GM23248 (cell line): ENCODE measurements around the gene PKIB.

Experiments
- EZH2 ChIP-seq: fragments of 200-600 bp; sonication (generic); IDR thresholded peaks from 2 replicates; pipeline ENCODE4 v1.6.1; 2018; ENCODE audit warnings: antibody characterized with exemption, mild to moderate bottlenecking; ENCODE audit not compliant: insufficient read depth, poor library complexity, severe bottlenecking
- EZH2phosphoT487 ChIP-seq: fragments of 200-600 bp; sonication (generic); IDR thresholded peaks from 2 replicates; pipeline ENCODE4 v1.6.1; 2018; ENCODE audit warnings: antibody characterized with exemption, moderate library complexity, mild to moderate bottlenecking, low read depth; ENCODE audit not compliant: insufficient read depth

GRCh38 chr6:122616877-122617276 lies 6.7 kb downstream of the PKIB start:
- TF ChIP-seq EZH2phosphoT487 = no peak
- TF ChIP-seq EZH2 = no peak
